ENCODE measurements around the gene SYCE1L. TPM values are rescaled to one million over a fixed set of nuclear protein-coding genes. Genes with fewer than 3 reads are reported as not detected.
A peak's percentile ranks its signal among the peaks of the same experiment; 100 is the strongest.

The SYCE1L gene
- total and polyA plus RNA-seq, 9 of the 15 experiments (the other 6 are each of a cell fraction or from before 2014, with no cell fraction given) = 0.54 to 2.7 (median 1.1) TPM; not detected in 5

- TF ChIP-seq NKRF (IDR thresholded peaks at IDR 0.05; ENCODE audit: borderline replicate concordance) (0 out of 2 replicates have a peak, but pooled peaks have one; percentile 14), THRAP3 (IDR thresholded peaks at IDR 0.05; ENCODE audit: borderline replicate concordance) (no peak), CLOCK (CRISPR knock-in tag; IDR thresholded peaks at IDR 0.05; ENCODE audit: borderline replicate concordance) (no peak), NFIC (IDR thresholded peaks at IDR 0.05) (peak; percentile 27), KDM1A (IDR thresholded peaks at IDR 0.05) (no peak), WHSC1 (IDR thresholded peaks at IDR 0.05; ENCODE audit: low read length) (no peak), ZNF197 (CRISPR knock-in tag; IDR thresholded peaks at IDR 0.05; ENCODE audit: low read depth) (no peak), THRA (IDR thresholded peaks at IDR 0.05) (no peak), NR1H2 (CRISPR knock-in tag; IDR thresholded peaks at IDR 0.05) (no peak), JUN (IDR thresholded peaks at IDR 0.05; ENCODE audit: borderline replicate concordance, low read depth, low read length) (no peak), JUN (CRISPR knock-in tag; IDR thresholded peaks at IDR 0.05; ENCODE audit: borderline replicate concordance) (no peak), ZBTB8A (IDR thresholded peaks at IDR 0.05; ENCODE audit: partially characterized antibody) (no peak), SMARCC2 (IDR thresholded peaks at IDR 0.05; ENCODE audit: low read depth) (no peak), ZNF146 (CRISPR knock-in tag; IDR thresholded peaks at IDR 0.05; ENCODE audit: unreplicated experiment) (no peak), ZBTB43 (CRISPR knock-in tag; IDR thresholded peaks at IDR 0.05) (no peak), TCF15 (CRISPR knock-in tag; IDR thresholded peaks at IDR 0.05) (no peak), BRF1 (IDR thresholded peaks at IDR 0.05; ENCODE audit: borderline replicate concordance, extremely low read depth, insufficient read length) (no peak), ADNP (tag; IDR thresholded peaks at IDR 0.05) (no peak), MCM7 (IDR thresholded peaks at IDR 0.05) (no peak)
These were observed 8.5 kb upstream of the SYCE1L start, which contains the start of gene MON1B (continued) for GRCh38 chr16:77190478-77191258.

Data from K562 (cell line).